ENCODE results near the gene ASB13.

DNA sequence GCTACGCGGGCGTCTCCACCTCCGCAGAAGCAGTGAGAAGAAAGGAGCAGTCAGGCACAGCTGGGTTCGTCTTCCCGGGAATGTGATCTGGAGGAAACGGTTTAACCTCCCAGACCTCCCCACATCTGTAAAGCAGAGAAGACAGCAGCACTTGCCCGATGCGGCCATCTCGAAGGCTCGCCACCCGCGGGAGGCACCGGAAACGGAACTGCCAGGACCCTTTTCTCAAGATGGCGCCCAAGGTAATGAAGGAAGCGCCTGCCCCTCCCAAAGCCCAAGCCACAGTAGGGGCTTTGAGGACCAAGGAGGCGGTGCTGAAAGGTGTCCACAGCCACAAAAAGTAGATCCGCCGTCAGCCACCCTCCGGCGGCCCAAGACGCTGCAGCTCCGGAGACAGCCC, 41.7 kb downstream of the ASB13 start:
- TF ChIP-seq, protein P1, sequence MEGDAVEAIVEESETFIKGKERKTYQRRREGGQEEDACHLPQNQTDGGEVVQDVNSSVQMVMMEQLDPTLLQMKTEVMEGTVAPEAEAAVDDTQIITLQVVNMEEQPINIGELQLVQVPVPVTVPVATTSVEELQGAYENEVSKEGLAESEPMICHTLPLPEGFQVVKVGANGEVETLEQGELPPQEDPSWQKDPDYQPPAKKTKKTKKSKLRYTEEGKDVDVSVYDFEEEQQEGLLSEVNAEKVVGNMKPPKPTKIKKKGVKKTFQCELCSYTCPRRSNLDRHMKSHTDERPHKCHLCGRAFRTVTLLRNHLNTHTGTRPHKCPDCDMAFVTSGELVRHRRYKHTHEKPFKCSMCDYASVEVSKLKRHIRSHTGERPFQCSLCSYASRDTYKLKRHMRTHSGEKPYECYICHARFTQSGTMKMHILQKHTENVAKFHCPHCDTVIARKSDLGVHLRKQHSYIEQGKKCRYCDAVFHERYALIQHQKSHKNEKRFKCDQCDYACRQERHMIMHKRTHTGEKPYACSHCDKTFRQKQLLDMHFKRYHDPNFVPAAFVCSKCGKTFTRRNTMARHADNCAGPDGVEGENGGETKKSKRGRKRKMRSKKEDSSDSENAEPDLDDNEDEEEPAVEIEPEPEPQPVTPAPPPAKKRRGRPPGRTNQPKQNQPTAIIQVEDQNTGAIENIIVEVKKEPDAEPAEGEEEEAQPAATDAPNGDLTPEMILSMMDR (tag by site-specific recombination; IDR thresholded peaks at IDR 0.05), result no peak
- TF ChIP-seq REPIN1 (tag by site-specific recombination; IDR thresholded peaks at IDR 0.05; ENCODE audit: low read depth) (no peak), ZNF132 (tag by site-specific recombination; IDR thresholded peaks at IDR 0.05; ENCODE audit: borderline replicate concordance) (no peak), GLIS2 (tag by site-specific recombination; IDR thresholded peaks at IDR 0.05) (no peak), SALL2 (tag by site-specific recombination; IDR thresholded peaks at IDR 0.05; ENCODE audit: borderline replicate concordance) (no peak), ZNF792 (tag by site-specific recombination; IDR thresholded peaks at IDR 0.05) (no peak), ZNF426 (tag by site-specific recombination; IDR thresholded peaks at IDR 0.05) (no peak), ZNF530 (tag by site-specific recombination; IDR thresholded peaks at IDR 0.05; ENCODE audit: low read depth) (no peak), ZNF785 (tag by site-specific recombination; IDR thresholded peaks at IDR 0.05) (no peak)
- TF ChIP-seq, protein P2, sequence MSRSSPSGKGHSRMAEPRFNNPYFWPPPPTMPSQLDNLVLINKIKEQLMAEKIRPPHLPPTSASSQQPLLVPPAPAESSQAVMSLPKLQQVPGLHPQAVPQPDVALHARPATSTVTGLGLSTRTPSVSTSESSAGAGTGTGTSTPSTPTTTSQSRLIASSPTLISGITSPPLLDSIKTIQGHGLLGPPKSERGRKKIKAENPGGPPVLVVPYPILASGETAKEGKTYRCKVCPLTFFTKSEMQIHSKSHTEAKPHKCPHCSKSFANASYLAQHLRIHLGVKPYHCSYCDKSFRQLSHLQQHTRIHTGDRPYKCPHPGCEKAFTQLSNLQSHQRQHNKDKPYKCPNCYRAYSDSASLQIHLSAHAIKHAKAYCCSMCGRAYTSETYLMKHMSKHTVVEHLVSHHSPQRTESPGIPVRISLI (tag by site-specific recombination; IDR thresholded peaks at IDR 0.05), result no peak

Measured in HEK293 (cell line).